Spleen (tissue), 7 donors: ENCODE data around the gene ADAMTS17.

ENCODE experiments used
- POLR2A ChIP-seq, 3 donors: fragments of 450-650 bp; IDR thresholded peaks; one replicate each; pipeline ENCODE4 v1.5.1; 2017; ENCODE audit warnings: antibody characterized with exemption in 3 of 3, mild to moderate bottlenecking in 1 of 3
- TF ChIP-seq, protein P1 (sequence below), 11 experiments: fragments of 200-600 bp in 7 of 11; fragments of 450-650 bp in 4 of 11; sonication (generic) in 4 of 11; IDR thresholded peaks in 8 of 11; conservative IDR thresholded peaks in 3 of 11; 1 replicate in 7 of 11; 2 replicates in 4 of 11; pipeline versions ENCODE4 v1.4.0 to v1.8.0; 2016 to 2021; ENCODE audit warnings: antibody characterized with exemption in 11 of 11, inconsistent platforms in 4 of 11, mild to moderate bottlenecking in 1 of 11
- donor health status: DM: no; HTN: no; CAD: no; lungs with moderate emphysema.
- donor health status: DM: no; HTN: no; CAD: no.
- donor health status: DM: no; HTN: no; CAD: no.

DNA sequence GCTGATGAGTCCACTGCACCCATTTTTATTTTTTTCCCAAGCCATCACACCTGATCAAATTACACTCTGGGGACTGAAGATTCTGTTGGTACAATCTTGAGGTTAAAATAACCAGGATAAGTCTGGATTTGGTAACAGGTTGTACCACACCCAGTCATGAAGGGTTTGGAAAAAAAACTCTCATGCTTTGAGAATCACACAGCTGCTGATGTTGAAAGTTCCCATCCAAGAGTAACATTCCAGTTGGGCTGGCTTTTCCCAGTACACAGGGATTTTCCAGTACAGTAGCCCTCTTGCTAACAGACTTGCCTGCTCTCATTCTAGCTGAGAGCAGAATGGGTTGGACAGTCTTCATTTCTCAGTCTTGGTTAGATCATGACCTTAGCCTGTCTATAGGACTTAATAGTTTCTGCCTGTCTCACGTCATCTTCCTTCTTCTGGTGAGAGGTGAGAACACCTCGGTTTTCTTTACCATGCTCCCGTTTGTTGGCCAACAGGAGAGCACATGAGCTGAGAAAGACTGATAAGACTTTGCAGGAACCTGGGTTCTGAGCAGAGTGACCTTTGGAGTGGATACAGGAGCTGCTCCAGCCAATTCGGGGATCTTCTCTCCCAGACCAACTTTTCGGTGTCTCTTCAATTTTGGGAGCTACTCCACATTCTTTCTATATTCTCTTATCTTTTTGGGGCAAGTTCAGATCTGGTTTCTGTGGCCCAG lies 308.5 kb downstream of the ADAMTS17 start:
- TF ChIP-seq, protein P1, sequence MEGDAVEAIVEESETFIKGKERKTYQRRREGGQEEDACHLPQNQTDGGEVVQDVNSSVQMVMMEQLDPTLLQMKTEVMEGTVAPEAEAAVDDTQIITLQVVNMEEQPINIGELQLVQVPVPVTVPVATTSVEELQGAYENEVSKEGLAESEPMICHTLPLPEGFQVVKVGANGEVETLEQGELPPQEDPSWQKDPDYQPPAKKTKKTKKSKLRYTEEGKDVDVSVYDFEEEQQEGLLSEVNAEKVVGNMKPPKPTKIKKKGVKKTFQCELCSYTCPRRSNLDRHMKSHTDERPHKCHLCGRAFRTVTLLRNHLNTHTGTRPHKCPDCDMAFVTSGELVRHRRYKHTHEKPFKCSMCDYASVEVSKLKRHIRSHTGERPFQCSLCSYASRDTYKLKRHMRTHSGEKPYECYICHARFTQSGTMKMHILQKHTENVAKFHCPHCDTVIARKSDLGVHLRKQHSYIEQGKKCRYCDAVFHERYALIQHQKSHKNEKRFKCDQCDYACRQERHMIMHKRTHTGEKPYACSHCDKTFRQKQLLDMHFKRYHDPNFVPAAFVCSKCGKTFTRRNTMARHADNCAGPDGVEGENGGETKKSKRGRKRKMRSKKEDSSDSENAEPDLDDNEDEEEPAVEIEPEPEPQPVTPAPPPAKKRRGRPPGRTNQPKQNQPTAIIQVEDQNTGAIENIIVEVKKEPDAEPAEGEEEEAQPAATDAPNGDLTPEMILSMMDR (IDR thresholded peaks at IDR 0.05 in 8 of 11, conservative IDR thresholded peaks at IDR 0.05 in 3 of 11): no peak
- TF ChIP-seq POLR2A (IDR thresholded peaks at IDR 0.05): no peak
